Trophoblast cell (in vitro differentiated cells and primary cell): ENCODE data around the gene ANKRD33B.

Source experiments
- DNase-seq, 2 donors: peaks; one replicate each; pipeline ENCODE4 v3.0.0-alpha.2; 2016
- H2AFZ ChIP-seq: 2 replicates; pipeline ENCODE4 v1.6.1; 2013; ENCODE audit warnings: low read length, moderate library complexity, mild to moderate bottlenecking; ENCODE audit not compliant: insufficient read depth, poor library complexity
- H2AK5ac ChIP-seq: 2 replicates; pipeline ENCODE4 v1.6.1; 2013; ENCODE audit warnings: mild to moderate bottlenecking, low read length
- H2BK120ac ChIP-seq: 2 replicates; pipeline ENCODE4 v1.6.1; 2013; ENCODE audit warnings: low read length, mild to moderate bottlenecking, moderate library complexity; ENCODE audit not compliant: insufficient read depth, poor library complexity
- H2BK12ac ChIP-seq: 2 replicates; pipeline ENCODE4 v1.6.1; 2013; ENCODE audit warnings: mild to moderate bottlenecking, low read length, moderate library complexity
- H2BK5ac ChIP-seq: 2 replicates; pipeline ENCODE4 v1.6.1; 2013; ENCODE audit warnings: low read length, low read depth, moderate library complexity, mild to moderate bottlenecking; ENCODE audit not compliant: poor library complexity
- H3K14ac ChIP-seq: 2 replicates; pipeline ENCODE4 v1.6.1; 2013; ENCODE audit warnings: mild to moderate bottlenecking, low read length
- H3K18ac ChIP-seq: 2 replicates; pipeline ENCODE4 v1.6.1; 2013; ENCODE audit warnings: mild to moderate bottlenecking, low read length
- H3K23ac ChIP-seq: 2 replicates; pipeline ENCODE4 v1.6.1; 2013; ENCODE audit warnings: low read length
- H3K27ac ChIP-seq: 2 replicates; pipeline ENCODE4 v1.5.1; 2013; ENCODE audit warnings: low read depth, mild to moderate bottlenecking, inconsistent platforms, low read length, moderate library complexity
- H3K27me3 ChIP-seq: 2 replicates; pipeline ENCODE4 v1.6.1; 2013; ENCODE audit warnings: inconsistent platforms, mild to moderate bottlenecking, low read length, moderate library complexity; ENCODE audit not compliant: insufficient read depth
- H3K36me3 ChIP-seq, 2 experiments: 1 replicate in 1 of 2; 2 replicates in 1 of 2; pipeline ENCODE4 v1.6.1; 2013; ENCODE audit warnings: low read length in 2 of 2, mild to moderate bottlenecking in 2 of 2, moderate library complexity in 1 of 2; ENCODE audit not compliant: insufficient read depth in 2 of 2, control insufficient read depth in 1 of 2
- H3K4ac ChIP-seq: 2 replicates; pipeline ENCODE4 v1.6.1; 2013; ENCODE audit warnings: low read depth, mild to moderate bottlenecking, low read length, moderate library complexity
- H3K4me1 ChIP-seq, 2 experiments: 1 replicate in 1 of 2; 2 replicates in 1 of 2; pipeline ENCODE4 v1.6.1; 2013; ENCODE audit warnings: low read length in 2 of 2, mild to moderate bottlenecking in 2 of 2, moderate library complexity in 1 of 2; ENCODE audit not compliant: insufficient read depth in 2 of 2, control insufficient read depth in 1 of 2
- H3K4me2 ChIP-seq: 2 replicates; pipeline ENCODE4 v1.6.1; 2013; ENCODE audit warnings: inconsistent platforms, mild to moderate bottlenecking, low read length, moderate library complexity
- H3K4me3 ChIP-seq: 2 replicates; pipeline ENCODE4 v1.5.1; 2013; ENCODE audit warnings: mild to moderate bottlenecking, low read depth, low read length, inconsistent platforms
- H3K79me1 ChIP-seq: one replicate; pipeline ENCODE4 v1.6.1; 2013; ENCODE audit warnings: low read length
- H3K79me2 ChIP-seq: 2 replicates; pipeline ENCODE4 v1.6.1; 2013; ENCODE audit warnings: low read length, mild to moderate bottlenecking; ENCODE audit not compliant: control insufficient read depth, insufficient read depth, poor library complexity
- H3K9ac ChIP-seq: 2 replicates; pipeline ENCODE4 v1.6.1; 2013; ENCODE audit warnings: mild to moderate bottlenecking, low read length
- H3K9me3 ChIP-seq: 2 replicates; pipeline ENCODE4 v1.6.1; 2013; ENCODE audit warnings: low read depth, mild to moderate bottlenecking, control low read depth, inconsistent platforms, low read length; ENCODE audit not compliant: insufficient read depth
- H4K12ac ChIP-seq: 2 replicates; pipeline ENCODE4 v1.6.1; 2013; ENCODE audit warnings: low read depth, mild to moderate bottlenecking, low read length, moderate library complexity
- H4K8ac ChIP-seq: 2 replicates; pipeline ENCODE4 v1.6.1; 2013; ENCODE audit warnings: low read depth, mild to moderate bottlenecking, low read length, moderate library complexity
- H4K91ac ChIP-seq: one replicate; pipeline ENCODE4 v1.6.1; 2013; ENCODE audit warnings: low read depth, mild to moderate bottlenecking, low read length, moderate library complexity
- WGBS: extraction: QIAGEN DNeasy Blood & Tissue Kit; methylation state at CpG from one replicate; pipeline ENCODE4 v1.1.7; 2013; ENCODE audit warnings: missing lambda C conversion rate; ENCODE audit not compliant: insufficient read length, insufficient coverage; ENCODE audit errors: extremely low coverage; 5-methylcytosine and 5-hydroxymethylcytosine counted together

ANKRD33B gene

GRCh38 chr5:10538103-10538788, 25.6 kb upstream of the ANKRD33B start:
- no CpG with 5 or more reads among the region's 14 CpGs for WGBS
- H3K9ac ChIP-seq = no peak overlapping the region
- H3K79me2 ChIP-seq = no peaks in the 10 kb centered on the region
- peak overlapping the region; percentile 2 for H4K91ac ChIP-seq
- no peak overlapping the region for H2BK12ac ChIP-seq
- H4K12ac ChIP-seq = no peak overlapping the region
- H3K14ac ChIP-seq = no peak overlapping the region
- no peak overlapping the region for H3K23ac ChIP-seq
- H3K4me1 ChIP-seq = peaks cover 15 to 21% of the 10 kb centered on the region in 2 experiments
- no peak overlapping the region for H3K4me3 ChIP-seq
- peak overlapping the region; percentile 44 for H2AK5ac ChIP-seq
- peaks cover 6% of the 10 kb centered on the region for H3K79me1 ChIP-seq
- H3K4me2 ChIP-seq = no peak overlapping the region
- no peak overlapping the region for H2AFZ ChIP-seq
- no peak overlapping the region for H2BK120ac ChIP-seq
- no peaks in the 10 kb centered on the region for H3K36me3 ChIP-seq
- H3K27ac ChIP-seq = no peak overlapping the region
- peaks cover 2% of the 10 kb centered on the region for H3K9me3 ChIP-seq
- H3K27me3 ChIP-seq = no peaks in the 10 kb centered on the region
- H2BK5ac ChIP-seq = no peak overlapping the region
- no peak overlapping the region for H3K4ac ChIP-seq
- H4K8ac ChIP-seq = no peak overlapping the region
- H3K18ac ChIP-seq = no peak overlapping the region
- DNase-seq = no peak

GRCh38 chr5:10538789-10539686, 24.8 kb upstream of the ANKRD33B start:
- Histone ChIP-seq H3K9ac (no peak overlapping the region), H4K8ac (peak overlapping the region; percentile 5), H2AFZ (peak overlapping the region; percentile 3), H2BK12ac (peak overlapping the region; percentile 19), H4K91ac (peak overlapping the region; percentile 22), H3K14ac (peak overlapping the region; percentile 2), H4K12ac (no peak overlapping the region), H2BK120ac (peak overlapping the region; percentile 28), H3K79me1 (peaks cover 6% of the 10 kb centered on the region), H3K4me1 (peaks cover 15 to 21% of the 10 kb centered on the region in 2 experiments), H2BK5ac (no peak overlapping the region), H3K4me3 (no peak overlapping the region), H3K9me3 (peaks cover 2% of the 10 kb centered on the region), H3K36me3 (no peaks in the 10 kb centered on the region), H3K79me2 (no peaks in the 10 kb centered on the region), H3K18ac (peak overlapping the region; percentile 5), H3K27ac (no peak overlapping the region), H2AK5ac (no peak overlapping the region), H3K4me2 (no peak overlapping the region), H3K4ac (no peak overlapping the region), H3K27me3 (no peaks in the 10 kb centered on the region), H3K23ac (no peak overlapping the region)
- no peak for DNase-seq
- no CpG with 5 or more reads among the region's 19 CpGs for WGBS

GRCh38 chr5:10539687-10539998, 24.2 kb upstream of the ANKRD33B start:
- Histone ChIP-seq H3K9me3 (peaks cover 2% of the 10 kb centered on the region), H3K14ac (no peak overlapping the region), H2AFZ (no peak overlapping the region), H3K79me1 (peaks cover 6% of the 10 kb centered on the region), H4K8ac (no peak overlapping the region), H3K27me3 (no peaks in the 10 kb centered on the region), H4K12ac (no peak overlapping the region), H3K27ac (no peak overlapping the region), H3K4me1 (peaks cover 15 to 21% of the 10 kb centered on the region in 2 experiments), H3K23ac (no peak overlapping the region), H2BK120ac (peak overlapping the region; percentile 28), H3K4me3 (no peak overlapping the region), H2AK5ac (no peak overlapping the region), H3K18ac (no peak overlapping the region), H2BK12ac (peak overlapping the region; percentile 19), H3K4ac (no peak overlapping the region), H2BK5ac (no peak overlapping the region), H4K91ac (peak overlapping the region; percentile 22), H3K36me3 (no peaks in the 10 kb centered on the region), H3K79me2 (no peaks in the 10 kb centered on the region), H3K4me2 (no peak overlapping the region), H3K9ac (no peak overlapping the region)
- DNase-seq = no peak
- WGBS = no CpG with 5 or more reads among the region's 3 CpGs

- no peak overlapping the region for H3K27ac ChIP-seq
- H3K9ac ChIP-seq = no peak overlapping the region
- peaks cover 6% of the 10 kb centered on the region for H3K79me1 ChIP-seq
- no peak overlapping the region for H3K18ac ChIP-seq
- no peak overlapping the region for H3K14ac ChIP-seq
- H4K8ac ChIP-seq = no peak overlapping the region
- no peak overlapping the region for H3K23ac ChIP-seq
- WGBS = no CpG with 5 or more reads among the region's 11 CpGs
- no peak overlapping the region for H2BK120ac ChIP-seq
- H3K4me2 ChIP-seq = no peak overlapping the region
- H4K12ac ChIP-seq = no peak overlapping the region
- H3K4ac ChIP-seq = no peak overlapping the region
- H3K9me3 ChIP-seq = peaks cover 2% of the 10 kb centered on the region
- H2BK12ac ChIP-seq = no peak overlapping the region
- H3K79me2 ChIP-seq = no peaks in the 10 kb centered on the region
- H3K27me3 ChIP-seq = no peaks in the 10 kb centered on the region
- H2AFZ ChIP-seq = no peak overlapping the region
- no peak overlapping the region for H2AK5ac ChIP-seq
- H4K91ac ChIP-seq = no peak overlapping the region
- peaks cover 15 to 21% of the 10 kb centered on the region in 2 experiments for H3K4me1 ChIP-seq
- no peak overlapping the region for H2BK5ac ChIP-seq
- no peak for DNase-seq
- no peaks in the 10 kb centered on the region for H3K36me3 ChIP-seq
- H3K4me3 ChIP-seq = no peak overlapping the region
These were observed 23.8 kb upstream of the ANKRD33B start for GRCh38 chr5:10540036-10540544.
